ENCODE results near the gene F2RL1.

- no peak for TF ChIP-seq CTCF (optimal IDR thresholded peaks at IDR 0.05 in 1 of 3, IDR thresholded peaks at IDR 0.05 in 1 of 3, conservative IDR thresholded peaks at IDR 0.05 in 1 of 3; ENCODE audit: extremely low read depth in 1 of 3, insufficient read depth in 2 of 3, low read length in 3 of 3)
- no peak for TF ChIP-seq EZH2 (IDR thresholded peaks at IDR 0.05; ENCODE audit: low read length)
Measured at GRCh38 chr5:76821136-76821535, 2.3 kb downstream of the F2RL1 start.
